NOMO-1 treated with dmso at 0.1 percent for 144 hours (cell line): ENCODE measurements around the gene DNAJC12.
"Not testable (repeated sequence)": the region's sequence is repeated elsewhere in the genome, so short reads cannot be mapped to it uniquely, and the experiment has no call there.

Experiments used
- DNase-seq: peaks from one replicate; lab custom pipeline; 2025; ENCODE audit not compliant: unreplicated experiment; lab: John Stamatoyannopoulos, UW

DNAJC12 gene

DNA sequence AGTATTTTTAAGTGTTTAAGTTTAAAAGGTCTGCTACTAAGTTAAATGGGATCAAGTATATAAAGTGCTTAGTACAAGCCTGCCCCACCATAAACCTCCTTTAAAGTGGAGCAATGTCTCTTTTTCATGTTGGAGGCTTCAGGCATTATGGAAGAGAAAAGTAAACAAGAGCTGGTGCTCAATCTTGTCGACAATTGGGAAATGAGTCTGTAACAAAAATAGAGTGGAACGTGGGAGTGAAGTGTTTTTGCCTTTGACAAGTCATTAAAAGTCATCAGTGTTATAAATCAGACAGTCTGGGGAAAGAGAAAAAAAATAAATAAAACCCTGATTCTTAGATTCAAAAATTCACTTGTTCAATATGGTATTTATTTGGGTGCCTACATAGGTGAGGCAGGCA lies 44.7 kb downstream of the DNAJC12 start:
- no peak for DNase-seq

DNA sequence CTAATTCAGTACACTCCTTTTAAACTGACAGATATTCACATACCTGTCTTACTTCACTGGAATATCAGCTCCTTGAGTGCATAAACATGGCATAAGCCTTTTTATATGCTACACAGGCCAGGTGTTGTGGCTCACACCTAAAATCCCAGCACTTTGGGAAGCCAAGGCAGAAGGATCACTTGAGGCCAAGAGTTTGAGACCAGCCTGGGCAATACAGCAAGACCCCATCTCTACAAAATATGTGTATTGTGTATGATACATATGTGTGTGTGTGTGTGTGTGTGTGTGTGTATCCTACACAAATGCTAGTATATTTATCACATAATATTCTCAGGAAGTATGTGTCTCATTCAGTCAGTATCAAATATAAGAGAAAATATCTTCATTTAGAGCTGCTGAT lies 45.3 kb downstream of the DNAJC12 start:
- no peak for DNase-seq

GRCh38 chr10:67790534-67791408 lies 47.2 kb downstream of the DNAJC12 start:
- peak; percentile 9 for DNase-seq

GRCh38 chr10:67789769-67790168 lies 48.2 kb downstream of the DNAJC12 start:
- no peak for DNase-seq

DNA sequence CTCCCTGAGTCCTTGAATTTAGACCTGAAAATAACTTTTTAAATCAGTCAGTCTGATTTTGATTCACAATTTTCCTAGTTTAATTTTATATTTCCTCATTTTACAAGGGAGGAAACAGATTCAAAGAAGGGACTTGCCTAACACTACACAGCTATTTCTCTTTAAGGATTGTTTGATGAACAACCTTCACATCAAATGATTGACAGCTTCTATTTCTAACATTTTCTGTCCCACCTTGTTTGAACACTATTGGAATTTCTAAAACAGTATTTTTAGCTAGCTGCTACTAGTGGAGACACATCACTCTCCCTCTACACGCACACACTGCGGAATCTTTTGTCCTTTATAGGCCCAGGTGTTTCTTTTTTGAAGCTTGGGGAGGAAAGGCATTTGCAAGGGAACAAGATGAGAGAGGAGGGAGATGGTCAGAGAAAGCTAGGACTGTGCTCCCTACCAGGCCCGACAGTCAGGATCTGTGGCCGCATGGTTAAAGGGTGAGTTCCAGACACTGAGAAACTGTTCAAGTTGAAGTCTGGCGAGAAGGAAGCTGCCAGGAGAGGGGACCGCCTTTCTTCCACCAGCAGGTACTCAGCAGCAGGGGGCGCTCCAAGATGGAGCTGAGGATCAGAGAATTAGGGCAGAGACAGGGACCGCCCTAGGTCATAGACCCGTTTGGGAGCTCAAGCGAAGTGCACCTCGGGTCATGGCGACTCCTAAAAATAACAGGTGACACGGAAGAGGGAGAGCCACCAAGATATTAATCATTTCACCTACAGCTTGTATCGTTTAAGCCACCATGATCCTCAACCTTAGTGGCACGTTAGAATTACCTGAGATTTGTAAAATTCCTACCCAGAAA lies 49.7 kb downstream of the DNAJC12 start:
- peak; percentile 59 for DNase-seq

- no peak for DNase-seq
Observed at GRCh38 chr10:67785098-67785497, 52.9 kb downstream of the DNAJC12 start.

- peak; percentile 25 for DNase-seq
Observed at GRCh38 chr10:67784474-67784873, 53.5 kb downstream of the DNAJC12 start.

DNA sequence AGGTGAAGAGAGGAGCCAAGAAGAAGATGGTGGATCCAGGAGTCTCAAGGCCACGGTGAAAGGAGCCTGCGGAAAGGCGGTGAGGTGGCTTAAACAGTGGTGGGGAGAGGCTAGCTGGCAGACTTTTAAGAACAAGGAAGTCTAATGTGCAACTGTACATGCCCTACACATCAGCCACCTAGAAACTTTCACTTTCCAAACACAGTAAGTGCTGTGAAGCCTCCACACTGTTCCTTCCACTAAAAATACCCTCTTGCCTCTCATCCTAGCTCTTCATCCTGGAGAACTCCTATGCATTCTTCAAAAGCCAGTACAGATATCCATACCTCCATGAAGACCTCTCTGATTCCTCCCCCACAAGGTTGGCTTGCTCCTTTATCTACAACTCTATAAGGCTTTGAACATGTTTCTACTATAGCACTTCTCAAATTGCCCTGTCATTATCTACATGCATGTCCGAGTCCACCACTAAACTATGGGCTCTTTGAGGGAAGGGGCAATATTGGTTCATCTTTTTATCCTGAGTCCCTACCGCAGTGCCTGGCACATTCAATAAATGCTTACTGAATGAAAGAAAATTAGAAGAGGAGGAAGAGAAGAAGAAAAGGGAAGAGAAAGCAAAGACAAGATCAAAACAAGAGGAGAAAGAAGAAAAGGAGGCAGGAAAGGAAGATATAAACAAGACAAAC lies 54.2 kb downstream of the DNAJC12 start:
- DNase-seq, result peak; percentile 42

DNA sequence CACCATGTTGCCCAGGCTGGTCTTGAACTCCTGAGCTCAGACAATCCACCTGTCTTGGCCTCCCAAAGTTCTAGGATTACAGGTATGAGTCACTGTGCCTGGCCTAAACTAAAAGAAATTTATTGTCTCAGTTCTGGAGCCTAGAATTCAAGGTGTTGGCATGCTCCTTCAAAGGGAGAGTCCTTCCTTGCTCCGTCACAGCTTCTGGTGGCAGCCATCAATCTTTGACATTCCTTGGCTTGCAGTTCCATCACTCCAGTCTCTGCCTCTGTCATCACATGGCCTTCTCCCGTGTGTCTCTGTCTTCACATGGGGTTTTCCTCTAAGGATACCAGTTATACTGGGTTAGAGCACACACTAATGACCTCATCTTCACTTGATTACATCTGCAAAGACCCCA lies 55.5 kb downstream of the DNAJC12 start:
- no peak for DNase-seq

- no peak for DNase-seq
Observed at GRCh38 chr10:67780759-67781538, 57.0 kb downstream of the DNAJC12 start.

DNA sequence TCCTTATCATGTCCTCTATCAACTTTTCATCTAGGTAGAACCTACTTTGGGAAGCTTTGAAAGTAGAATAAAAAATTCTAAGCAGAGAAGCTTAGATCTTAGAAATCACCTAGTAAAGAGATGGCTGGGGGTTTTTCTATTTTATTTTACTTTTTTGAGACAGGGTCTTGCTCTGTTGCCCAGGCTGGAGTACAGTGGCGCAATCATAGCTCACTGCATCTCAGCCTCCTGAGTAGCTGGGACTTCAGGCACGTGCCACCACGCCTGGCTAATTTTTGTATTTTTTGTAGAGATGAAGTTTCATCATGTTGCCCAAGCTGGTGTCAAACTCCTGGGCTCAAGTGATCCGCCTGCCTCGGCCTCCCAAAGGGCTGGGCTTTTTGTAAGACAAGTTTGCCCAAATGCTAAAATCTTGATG lies 57.8 kb downstream of the DNAJC12 start:
- DNase-seq, result not testable (repeated sequence)

DNA sequence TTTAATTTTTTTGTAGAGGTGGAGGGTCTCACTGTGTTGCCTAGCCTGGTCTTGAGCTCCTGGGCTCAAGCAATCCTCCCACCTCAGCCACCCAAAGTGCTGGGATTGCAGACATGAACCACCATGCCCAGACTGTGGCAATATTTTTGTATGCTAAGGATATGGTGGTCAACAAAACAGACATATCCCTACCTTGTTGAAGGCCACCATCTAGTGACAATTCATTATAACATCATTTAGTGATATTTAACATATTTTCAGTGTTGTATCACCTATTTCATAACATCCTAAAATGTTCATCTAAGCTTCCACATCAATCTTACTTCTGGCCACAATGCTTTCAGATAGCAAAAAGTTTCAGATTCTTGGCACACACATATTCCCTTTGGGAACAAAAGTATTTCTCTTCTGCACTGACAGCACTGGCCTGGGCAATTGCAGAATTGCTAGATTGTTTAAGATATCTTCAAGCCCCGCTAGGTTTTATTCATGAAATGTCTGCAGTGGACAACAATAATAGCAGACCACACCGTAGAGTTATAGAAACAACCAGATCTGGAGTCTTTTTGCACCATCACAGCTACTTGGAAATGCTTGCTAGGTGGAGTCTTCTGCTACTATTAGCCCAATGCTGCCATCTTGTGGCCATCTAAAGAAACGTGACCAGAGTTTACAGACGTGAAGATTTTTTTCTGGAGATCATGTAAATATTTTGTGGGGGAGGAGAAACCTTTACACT lies 58.4 kb downstream of the DNAJC12 start:
- DNase-seq, result peak; percentile 83

DNA sequence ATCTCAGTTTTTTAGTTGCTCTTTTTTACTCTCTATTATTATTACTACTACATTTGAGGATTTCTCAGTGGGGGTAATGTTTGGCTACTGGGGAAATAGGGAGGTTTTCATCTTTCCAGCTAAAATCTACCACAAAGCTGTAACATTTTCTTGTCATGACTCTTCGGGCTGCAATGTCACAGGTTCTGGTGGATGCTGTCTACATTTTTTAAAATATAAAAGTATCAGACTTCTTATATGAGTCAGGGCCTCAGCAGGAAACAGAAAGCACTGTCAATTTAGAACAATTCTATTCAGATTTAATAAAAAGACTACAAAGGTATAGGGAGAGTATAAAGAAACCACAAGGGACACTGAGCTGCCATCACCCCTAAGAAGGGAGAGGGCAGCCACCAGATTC lies 61.6 kb downstream of the DNAJC12 start:
- no peak for DNase-seq

- no peak for DNase-seq
Observed at GRCh38 chr10:67775279-67775678, 62.7 kb downstream of the DNAJC12 start.

- DNase-seq, result peak; percentile 64
Observed at GRCh38 chr10:67772894-67773511, 65.0 kb downstream of the DNAJC12 start.

- no peak for DNase-seq
Observed at GRCh38 chr10:67772151-67772550, 65.8 kb downstream of the DNAJC12 start.

GRCh38 chr10:67771200-67771599 lies 66.8 kb downstream of the DNAJC12 start:
- no peak for DNase-seq

DNA sequence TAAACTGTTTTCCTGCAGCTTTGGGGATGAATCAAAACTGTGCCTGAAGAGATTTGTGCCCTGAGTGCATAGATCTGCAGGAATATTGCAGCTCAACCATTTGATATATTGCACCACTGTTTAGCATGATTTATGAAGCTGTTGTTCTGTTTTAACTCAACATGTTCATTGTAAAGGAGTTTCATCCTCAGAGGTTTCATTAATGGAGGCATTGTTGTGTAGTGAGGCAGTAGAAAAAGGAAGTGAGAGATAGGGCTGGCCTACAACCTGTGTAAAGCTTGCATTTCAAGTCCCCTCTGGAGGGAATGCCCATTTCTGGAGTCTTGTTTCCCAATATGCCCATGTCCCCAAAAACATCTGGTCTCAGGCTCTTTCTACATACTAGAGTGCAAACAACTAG lies 67.5 kb downstream of the DNAJC12 start:
- DNase-seq, result peak; percentile 75

DNA sequence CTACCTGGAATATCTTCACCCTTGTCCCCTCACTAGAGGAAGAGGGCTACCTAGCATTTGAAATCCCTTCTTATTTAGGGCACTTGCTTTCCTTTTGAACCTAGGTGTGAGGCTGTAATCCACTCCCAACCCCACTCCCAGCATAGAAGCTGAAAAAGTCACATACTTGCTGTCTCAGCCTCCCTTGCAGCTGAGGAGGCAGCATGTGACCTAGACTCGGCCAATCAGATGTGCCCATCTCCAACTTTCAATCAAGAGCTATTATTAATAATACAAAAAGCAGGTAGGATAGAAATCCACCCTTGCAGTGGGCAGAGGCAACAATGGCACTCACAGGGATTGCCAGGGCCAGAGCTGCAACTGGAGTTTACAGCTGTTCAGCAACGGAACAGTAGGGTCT lies 70.7 kb downstream of the DNAJC12 start:
- DNase-seq, result no peak
